HG03469 (cell line): ENCODE results near the gene WNK2.

Experiments used
- ATAC-seq: cut with Tn5 transposase; IDR thresholded peaks from one replicate; pipeline ENCODE4 v1.9.1; 2021; ENCODE audit warnings: mild to moderate bottlenecking, moderate library complexity, moderate number of reproducible peaks; ENCODE audit not compliant: unreplicated experiment

Gene WNK2

DNA sequence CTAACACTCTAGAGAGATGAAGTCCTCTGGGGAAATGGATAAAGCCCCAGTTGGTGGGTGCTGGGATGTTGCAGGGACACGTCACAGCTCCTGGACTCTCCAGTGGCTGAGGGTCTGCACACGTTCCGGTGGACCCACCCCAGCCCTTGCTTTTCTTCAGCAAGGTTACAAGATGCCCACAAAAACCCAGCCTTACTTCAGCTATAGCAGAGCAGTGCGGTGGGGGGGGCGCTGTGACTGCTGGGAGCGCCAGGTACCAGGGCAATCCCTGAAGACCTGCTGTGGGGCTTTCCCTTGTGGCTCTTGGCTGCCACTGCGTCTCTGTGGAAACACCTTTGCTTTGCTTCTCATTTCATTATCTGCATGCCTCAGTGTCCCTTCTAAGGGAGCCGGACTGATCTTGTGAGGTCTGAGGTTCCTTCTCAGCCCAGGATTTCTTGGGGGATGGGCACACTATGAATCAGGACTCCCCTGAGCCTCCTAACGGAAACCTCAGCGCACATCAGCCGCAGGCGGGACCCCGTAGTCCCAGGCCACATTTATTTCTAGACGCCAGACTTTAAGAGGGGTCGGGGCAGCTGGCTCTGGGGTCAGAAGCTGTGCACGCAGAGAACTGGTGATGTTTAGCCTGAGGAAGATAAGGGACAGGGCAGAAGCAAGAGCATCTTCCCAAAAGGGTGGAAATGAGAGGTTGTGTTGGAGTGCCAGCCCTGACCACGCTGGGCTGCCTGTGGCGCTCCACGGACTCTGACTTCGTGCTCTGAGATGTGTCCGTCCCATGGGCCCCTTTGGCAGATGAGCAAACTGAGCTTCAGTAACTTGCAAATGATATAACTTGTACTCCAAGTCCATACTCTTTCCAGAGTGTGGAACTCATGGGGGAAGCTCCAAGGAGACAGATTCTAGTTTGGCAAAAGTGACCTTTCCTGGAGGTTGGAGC lies 106.8 kb downstream of the WNK2 start:
- no peak for ATAC-seq

DNA sequence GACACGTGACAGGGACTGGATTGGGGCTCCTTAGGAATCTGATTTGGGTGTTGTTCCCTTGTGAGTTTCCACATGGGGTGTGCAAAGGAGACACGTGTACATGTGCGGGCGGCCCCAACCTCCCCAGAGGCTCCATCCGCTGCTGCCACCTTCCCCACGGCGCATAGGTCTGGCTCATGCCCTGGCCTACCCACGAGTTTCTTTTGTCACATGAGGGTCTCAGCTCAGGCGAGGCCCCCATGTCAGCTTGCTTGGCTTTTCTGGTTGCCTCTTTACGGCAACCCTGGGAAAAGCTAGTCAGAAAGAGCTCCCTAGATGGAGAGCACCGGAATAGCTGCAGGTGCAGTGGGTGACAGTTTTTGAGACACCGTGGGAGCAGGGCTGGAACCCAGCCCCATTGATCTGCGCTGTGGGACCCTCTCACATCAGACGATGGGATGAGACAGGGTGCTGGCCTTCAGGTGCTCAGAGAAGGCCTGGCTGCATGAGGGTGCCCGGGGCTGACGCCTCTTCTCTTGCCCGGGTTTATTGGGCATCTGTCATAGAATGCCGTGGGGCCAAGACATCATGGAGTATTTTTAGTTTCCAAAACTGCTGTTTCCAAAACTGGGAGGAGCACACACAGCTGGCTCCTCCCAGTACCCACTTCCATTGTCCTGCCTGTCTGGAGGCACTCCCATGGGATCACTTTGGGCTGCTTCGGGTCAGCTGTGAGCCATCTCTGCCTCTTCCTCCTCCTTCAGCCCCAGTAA lies 107.8 kb downstream of the WNK2 start:
- no peak for ATAC-seq

DNA sequence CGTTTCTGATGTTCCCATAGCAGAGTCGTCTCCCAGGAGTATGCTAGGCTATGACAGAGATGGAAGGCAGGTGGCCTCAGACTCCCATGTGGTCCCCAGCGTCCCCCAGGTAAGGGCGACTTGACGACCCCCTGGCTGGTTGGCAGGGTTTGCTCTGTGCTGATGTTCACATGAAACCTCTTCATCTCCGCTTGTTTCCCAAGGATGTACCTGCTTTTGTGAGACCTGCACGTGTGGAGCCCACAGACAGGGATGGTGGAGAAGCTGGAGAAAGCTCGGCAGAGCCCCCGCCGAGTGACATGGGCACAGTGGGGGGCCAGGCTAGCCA lies 108.3 kb downstream of the WNK2 start:
- no peak for ATAC-seq

DNA sequence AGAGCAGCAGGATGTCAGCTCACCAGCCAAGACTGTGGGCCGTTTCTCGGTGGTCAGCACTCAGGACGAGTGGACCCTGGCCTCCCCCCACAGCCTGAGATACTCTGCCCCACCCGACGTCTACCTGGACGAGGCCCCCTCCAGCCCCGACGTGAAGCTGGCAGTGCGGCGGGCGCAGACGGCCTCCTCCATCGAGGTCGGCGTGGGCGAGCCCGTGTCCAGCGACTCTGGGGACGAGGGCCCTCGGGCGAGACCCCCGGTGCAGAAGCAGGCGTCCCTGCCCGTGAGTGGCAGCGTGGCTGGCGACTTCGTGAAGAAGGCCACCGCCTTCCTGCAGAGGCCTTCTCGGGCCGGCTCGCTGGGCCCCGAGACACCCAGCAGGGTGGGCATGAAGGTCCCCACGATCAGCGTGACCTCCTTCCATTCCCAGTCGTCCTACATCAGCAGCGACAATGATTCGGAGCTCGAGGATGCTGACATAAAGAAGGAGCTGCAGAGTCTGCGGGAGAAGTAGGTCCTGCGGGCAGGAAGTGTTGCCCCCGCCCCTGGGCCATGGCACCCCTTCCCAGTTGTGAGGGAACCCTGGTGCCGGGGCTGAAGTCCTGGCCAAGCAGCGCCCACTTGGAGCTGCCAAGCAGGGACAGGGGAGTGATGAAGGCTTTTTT lies 108.9 kb downstream of the WNK2 start:
- no peak for ATAC-seq

DNA sequence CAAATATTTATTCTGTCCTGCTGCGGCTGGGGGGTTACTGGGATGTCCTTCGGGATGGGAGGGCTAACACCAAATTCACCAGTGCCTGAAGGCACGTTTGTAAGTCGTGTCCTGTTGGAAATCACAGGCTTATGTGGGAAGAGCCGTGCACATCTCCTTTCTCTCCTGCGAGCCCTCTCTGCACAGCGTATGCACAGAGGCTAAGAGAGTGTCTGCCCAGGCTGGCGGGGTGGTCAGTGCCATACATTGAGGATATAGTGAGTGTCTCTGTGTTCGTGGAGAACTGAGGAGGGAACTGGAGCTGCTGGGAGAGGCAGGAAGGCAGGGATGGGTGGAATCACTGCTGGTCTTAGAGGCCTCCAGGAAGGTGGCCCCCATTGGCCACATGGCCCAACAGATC lies 110.1 kb downstream of the WNK2 start:
- ATAC-seq = no peak

DNA sequence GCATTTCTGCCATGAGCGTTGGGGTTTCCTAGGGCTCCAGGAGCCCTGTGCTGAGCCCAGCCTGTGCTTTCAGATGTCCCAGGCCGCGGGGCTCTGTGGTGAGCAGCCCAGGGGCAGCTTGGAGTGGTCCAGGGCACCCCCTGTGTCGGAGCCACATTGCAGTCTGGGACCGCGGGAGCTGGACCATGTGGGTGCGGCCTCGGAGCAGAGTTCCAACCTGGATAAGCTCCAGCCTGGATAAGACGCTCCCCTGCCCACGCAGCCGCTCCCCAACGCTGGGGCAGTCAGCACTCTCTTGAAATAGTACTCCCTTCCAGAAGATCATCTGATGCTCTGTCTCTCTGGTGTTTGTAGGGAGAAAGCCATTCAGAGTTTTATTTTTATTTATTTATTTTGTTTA lies 111.1 kb downstream of the WNK2 start:
- no peak for ATAC-seq

DNA sequence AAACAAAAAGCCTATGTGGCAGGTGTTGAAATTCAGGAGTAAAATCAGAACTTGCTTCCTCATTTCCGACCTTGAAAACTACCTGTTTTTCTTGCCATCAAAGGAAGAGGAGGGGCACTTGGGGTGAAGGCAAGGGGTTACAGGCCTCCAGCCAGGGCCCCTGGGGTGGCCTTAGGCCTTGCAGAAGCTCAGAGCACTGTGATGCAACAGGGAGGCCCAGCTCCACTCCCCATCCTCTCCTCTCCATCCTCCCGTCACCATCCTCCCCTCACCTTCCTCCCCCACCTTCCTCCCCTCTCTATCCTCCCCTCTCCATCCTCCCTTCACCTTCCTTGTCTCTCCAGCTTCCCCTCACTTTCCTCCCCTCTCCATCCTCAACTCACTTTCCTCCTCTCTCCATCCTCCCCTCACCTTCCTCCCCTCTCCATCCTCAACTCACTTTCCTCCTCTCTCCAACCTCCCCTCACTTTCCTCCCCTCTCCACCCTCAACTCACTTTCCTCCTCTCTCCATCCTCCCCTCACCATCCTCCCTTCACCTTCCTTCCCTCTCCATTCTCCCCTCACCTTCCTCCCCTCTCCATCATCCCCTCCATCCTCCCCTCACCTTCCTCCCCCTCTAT lies 111.6 kb downstream of the WNK2 start:
- ATAC-seq = no peak

DNA sequence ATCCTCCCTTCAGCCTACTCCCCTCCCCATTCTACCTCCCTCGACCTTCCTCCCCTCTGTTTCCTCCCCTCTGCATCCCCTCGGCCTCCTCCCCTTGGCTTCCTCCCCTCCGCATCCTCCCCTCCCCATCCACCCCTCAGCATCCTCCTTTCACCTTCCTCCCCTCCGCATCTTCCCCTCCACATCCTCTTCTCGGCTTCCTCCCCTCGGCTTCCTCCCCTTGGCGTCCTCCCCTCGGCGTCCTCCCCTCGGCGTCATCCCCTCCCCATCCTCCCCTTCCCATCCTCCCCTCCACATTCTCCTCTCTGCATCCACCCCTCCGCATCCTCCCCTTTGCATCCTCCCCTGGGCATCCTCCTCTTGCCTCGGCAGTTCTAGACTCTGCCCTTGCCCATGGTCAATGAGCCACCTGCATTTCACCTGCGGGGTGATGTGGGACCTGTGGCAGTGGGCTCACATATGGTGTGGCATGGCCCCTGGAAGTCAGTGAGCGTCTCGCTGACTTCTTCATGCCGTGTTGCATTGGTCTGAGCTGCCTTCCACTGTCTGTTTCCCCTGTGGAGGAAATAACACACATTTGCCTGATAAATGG lies 113.0 kb downstream of the WNK2 start:
- ATAC-seq = no peak

DNA sequence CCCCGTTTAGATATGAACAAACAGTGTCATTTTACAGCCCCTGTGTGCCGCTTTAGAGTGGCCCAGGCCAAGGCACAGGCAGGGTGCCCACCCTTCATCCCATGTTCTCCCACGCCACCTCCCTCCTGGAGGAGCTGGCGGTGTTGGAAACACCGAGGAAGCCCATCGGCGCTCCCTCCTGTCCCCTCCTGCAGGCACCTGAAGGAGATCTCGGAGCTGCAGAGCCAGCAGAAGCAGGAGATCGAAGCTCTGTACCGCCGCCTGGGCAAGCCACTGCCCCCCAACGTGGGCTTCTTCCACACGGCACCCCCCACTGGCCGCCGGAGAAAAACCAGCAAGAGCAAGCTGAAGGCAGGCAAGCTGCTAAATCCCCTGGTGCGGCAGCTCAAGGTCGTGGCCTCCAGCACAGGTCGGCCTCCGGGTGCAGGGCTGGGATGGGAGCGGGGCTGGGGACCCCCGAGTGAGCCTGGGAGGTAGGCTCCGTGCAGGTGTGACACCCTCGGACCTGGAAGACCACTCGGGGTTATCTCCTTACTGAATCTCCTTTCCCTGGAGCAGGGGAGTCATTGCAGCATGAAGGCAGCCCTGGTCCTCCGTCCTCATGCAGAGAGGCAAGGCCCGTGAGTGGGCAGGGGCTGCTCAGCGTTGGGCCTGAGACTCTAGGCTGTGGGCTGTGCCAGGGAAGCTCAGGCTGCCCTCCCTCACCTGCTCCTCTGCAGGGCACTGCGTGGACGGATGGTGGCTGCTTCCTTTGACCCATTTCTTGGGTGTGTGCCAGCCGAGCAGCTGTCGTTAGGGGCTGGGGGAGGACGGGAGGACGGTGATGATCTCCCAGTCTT lies 113.9 kb downstream of the WNK2 start:
- ATAC-seq = no peak

DNA sequence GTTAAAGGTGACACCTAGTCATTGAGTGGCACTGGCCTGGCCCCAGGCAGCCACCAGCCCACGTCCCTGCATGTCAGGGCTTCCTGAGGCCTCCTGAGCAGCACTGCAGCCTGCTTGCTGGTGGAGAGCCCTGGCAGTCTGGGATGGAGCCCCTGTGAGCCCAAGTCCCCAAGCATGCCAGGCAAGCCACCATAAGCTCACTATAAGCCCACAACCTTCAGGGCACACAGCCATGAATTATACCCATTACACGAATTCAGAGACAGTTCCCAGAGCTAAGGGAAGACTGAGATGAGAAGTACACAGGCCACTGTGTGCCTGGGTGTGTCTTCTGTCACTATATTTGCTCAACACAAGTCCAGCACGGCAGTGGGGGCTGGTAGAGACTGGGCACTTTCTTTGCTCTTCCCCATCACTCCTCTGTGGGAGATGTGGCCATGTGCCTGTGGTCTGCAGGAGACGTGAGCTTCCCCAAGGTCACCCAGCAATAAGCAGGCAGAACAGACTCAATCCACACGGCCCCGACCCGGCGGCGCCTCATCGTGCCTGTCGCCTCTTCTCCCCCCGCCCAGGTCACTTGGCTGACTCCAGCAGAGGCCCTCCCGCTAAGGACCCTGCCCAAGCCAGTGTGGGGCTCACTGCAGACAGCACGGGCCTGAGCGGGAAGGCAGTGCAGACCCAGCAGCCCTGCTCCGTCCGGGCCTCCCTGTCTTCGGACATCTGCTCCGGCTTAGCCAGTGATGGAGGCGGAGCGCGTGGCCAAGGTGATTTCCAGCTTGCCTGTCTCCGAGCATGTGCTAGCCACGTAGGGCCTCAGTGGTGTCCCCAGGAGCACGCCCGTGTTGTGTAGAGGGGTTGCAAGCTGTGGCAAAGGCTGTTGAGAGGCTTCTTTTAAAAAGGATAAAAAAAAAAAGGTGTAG lies 114.8 kb downstream of the WNK2 start:
- no peak for ATAC-seq

DNA sequence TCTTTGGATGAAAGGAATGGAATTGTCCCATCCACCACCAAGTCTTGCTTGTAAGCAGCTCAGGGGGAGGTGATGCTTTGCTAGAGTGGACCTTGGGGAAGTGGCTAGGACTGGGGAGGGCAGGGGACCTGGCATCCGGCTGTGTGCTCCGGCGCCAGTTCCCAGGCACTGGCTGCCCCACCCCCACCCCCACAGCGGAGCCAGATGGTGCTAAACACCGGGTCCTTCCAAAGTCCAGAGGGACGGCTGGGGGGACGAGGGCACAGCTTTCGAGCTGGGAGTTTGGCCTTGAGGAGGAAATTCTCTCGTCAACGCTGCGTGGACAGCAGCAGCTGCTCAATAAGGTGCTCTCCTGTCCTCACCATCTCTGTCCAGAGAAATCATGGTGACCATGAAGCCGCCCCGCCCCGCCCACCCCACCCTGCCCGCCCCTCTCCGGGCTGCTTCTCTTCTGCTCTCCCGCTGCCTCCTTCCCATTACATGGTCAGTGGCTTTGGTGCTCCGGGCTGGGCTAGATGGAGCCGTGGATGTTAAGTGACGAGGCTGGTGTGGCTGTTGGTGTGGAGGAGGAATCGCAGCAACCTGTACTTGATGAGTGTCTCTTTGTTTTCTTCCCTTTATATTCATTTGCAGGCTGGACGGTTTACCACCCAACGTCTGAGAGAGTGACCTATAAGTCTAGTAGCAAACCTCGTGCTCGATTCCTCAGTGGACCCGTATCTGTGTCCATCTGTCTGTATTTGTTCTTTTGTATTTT lies 115.7 kb downstream of the WNK2 start:
- ATAC-seq = no peak

DNA sequence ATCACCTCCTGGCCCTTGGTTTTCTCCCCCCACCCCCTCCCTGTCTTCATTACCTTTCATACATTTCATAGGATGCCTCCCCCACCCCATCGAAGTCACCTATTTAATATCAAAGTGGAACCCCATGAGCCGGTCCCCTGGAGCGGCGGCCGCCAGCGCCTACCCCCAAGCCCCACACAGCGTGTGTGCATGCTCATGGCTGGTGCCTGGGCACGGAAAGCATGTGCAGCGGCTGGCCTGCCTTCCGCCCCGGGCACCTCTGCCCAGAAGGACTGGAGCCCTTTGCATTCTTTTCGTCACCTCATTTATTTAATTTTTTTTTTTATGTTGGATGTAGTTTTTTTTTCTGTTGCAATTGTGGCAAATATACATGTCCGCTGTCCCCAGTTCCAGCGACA lies 116.2 kb downstream of the WNK2 start:
- ATAC-seq = no peak

DNA sequence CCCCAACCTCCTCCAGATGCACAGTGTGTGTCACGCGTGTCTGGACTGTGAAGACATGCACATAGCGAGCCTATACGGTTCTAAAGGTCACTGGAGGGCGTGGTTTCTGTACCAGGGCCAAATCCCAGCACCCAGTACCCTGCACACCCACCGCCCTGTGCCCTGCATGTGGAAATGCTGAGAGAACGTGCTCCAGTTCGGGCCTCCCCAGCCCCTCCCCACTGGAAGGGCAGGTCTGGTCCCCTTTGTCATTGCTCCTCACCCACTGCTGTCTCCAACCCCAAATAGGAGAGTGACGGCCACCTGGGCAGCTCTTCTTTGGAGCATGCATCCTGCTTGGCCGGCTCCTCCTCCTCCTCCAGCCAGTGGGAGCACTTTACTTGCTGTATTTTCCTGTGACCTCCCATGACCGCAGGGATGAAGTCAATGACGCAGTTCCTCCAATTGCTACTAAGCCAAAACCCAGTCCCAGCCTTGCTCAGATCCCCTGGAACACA lies 116.7 kb downstream of the WNK2 start:
- ATAC-seq = no peak

DNA sequence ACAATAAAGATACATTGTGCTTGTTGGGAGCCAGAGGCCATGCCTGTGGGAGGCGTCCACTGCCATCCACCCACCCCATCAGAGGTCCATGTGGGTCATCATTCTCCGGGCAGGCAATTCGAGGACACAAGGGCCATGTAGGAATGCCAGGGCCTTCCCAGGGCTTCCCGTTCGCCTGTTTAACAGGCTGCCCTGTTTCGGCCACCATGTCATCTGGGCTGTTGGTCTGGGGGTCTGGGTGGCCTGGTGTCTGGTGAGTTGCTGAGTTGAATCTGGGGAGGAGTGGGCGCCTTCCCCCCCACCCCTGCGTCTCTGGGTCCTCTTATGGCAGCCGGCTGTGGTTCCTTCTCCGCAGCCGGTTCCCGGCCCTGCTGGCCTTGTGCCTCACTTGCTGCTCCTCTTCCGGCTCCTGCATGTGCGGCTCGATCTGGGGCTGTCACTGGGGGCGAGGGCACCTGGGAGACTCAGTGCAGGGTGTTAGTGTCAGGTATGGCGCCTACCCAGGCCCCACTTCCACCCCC lies 117.4 kb downstream of the WNK2 start:
- no peak for ATAC-seq

DNA sequence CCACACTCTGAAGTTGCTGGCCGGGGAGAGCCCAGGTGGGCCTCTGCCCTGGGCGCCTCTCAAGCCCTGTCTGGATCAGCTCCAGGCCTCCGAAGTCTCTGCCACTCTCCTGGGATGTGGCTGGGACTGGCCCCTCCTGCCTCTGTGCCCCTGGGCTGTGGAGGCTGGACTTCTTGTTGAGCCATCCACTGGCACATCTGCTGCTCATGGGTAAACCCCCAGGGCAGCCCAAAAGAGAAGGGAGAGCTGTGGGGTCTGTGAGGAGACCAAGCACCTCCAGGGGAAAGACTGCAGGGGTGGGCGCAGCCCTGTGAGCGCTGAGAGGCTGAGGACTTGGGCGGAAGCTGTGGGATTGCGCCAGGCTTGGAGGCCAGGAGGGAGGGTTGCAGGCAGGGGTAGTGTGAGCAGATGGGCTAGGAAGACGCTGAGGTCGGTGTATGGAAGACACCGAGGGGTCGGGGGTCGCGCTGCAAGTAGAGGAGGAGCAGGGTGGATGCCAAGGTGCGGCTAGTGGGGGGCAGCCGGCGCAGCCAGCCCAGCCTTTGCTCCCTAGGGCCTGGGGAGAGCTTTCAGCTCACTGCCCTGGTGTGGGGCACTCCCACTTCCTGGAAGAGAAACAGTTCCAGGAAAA lies 118.1 kb downstream of the WNK2 start:
- no peak for ATAC-seq

DNA sequence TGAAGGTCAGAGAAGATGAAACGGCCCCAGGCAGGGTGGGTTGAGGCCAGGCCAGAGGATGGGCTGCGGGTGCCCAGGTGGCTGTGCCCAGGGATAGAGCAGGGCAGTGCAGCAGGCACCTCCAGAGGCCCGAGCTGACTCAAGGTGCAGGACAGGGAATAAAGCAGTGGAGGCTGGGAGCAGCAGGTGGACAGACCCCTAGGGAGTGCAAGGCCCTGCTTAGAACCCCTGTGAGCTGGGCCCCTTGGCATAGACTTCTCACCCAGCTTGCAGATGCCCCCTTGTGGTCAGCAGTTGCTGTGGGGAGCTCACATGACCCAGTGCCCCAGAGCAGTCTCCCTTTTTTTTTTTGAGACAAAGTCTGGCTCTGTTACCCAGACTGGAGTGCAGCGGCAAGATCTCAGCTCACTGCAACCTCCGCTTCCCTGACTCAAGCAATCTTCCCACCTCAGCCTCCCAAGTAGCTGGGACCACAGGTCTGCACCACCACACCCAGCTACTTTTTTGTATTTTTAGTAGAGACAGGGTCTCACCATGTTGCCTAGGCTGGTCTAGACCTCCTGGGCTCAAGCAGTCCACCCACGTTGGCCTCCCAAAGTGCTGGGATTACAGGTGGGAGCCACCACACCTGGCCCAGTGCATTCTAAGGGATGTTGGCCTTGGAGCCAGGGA lies 118.8 kb downstream of the WNK2 start:
- no peak for ATAC-seq

DNA sequence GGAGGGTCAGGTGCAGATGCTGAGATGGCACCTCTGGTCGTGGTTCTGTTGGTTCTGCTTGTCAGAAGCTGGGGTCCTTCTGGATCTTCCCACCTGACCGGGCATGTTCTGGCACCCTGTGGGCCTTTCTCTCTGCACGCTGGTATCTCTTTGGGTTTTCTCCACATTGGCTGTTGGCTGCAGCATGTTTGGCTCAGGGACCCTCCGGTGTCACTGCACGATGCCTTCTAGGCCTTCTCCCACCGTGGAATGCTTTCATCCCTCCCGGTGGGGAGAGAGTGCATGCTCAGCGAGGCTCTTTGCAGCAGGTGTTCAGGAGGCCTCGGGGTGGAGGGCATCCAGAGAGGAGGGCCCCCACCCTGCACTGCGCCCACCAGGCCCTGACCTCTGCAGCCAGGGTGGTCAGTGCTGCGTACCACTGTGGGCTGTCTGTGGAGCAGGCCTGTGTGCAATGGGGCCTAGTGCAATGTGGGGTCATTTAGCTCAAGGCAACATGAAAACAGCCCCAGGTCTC lies 119.4 kb downstream of the WNK2 start:
- ATAC-seq = no peak
